Measurements from ENCODE around the gene FAM177B.

GRCh38 chr1:222759451-222760035 is 22.5 kb downstream of the FAM177B start:
- no peak for TF ChIP-seq EZH2 (IDR thresholded peaks at IDR 0.05; ENCODE audit: insufficient read depth, poor library complexity, severe bottlenecking)
- no peak for TF ChIP-seq EZH2phosphoT487 (IDR thresholded peaks at IDR 0.05; ENCODE audit: insufficient read depth, low read depth)
